A673 (cell line): Measurements from ENCODE around the gene GRM1. TPM values are rescaled to one million over a fixed set of nuclear protein-coding genes. Genes with fewer than 3 reads are reported as not detected.

Experiments
- BruUV-seq: library from RNA; stranded (reverse); fragments of 400-500 nt; replicated peaks from 2 replicates; lab custom pipeline; 2021; lab: Mats Ljungman, UMichigan
- CTCF ChIA-PET: fragments of 300-600 bp; sonication (Branson Sonifier 250); formaldehyde crosslinking; loops from one replicate; lab custom pipeline; 2022; ENCODE audit warnings: antibody characterized with exemption; lab: Charles Lee
- POLR2A ChIA-PET: fragments of 300-600 bp; sonication (Branson Sonifier 250); formaldehyde crosslinking; loops from one replicate; lab custom pipeline; 2022; ENCODE audit warnings: antibody characterized with exemption; ENCODE audit not compliant: low non-redundant PET; lab: Charles Lee
- DNase-seq: peaks from one replicate; pipeline ENCODE4 v3.0.0-alpha.2; 2015; ENCODE audit warnings: low spot score
- H3K27ac ChIP-seq: fragments of 200-600 bp; sonication (generic); 2 replicates; pipeline ENCODE4 v1.5.1; 2016; ENCODE audit warnings: mixed run types, low read depth, mild to moderate bottlenecking, mixed read lengths, antibody characterized with exemption, low read length; ENCODE audit not compliant: poor library complexity, severe bottlenecking
- H3K27me3 ChIP-seq: fragments of 200-600 bp; sonication (generic); replicated peaks from 2 replicates; pipeline ENCODE4 v1.6.1; 2017; ENCODE audit warnings: mixed run types, low read depth, mild to moderate bottlenecking, mixed read lengths, antibody characterized with exemption, low read length; ENCODE audit not compliant: insufficient read depth, poor library complexity
- H3K36me3 ChIP-seq: fragments of 200-600 bp; sonication (generic); 2 replicates; pipeline ENCODE4 v1.6.1; 2016; ENCODE audit warnings: mixed run types, mild to moderate bottlenecking, mixed read lengths, antibody characterized with exemption, low read length; ENCODE audit not compliant: insufficient read depth, poor library complexity, severe bottlenecking
- H3K4me1 ChIP-seq: fragments of 200-600 bp; sonication (generic); 2 replicates; pipeline ENCODE4 v1.6.1; 2017; ENCODE audit warnings: mixed run types, mild to moderate bottlenecking, mixed read lengths, antibody characterized with exemption, low read length; ENCODE audit not compliant: insufficient read depth, poor library complexity, severe bottlenecking
- H3K4me3 ChIP-seq: fragments of 200-600 bp; sonication (generic); 2 replicates; pipeline ENCODE4 v1.5.1; 2016; ENCODE audit warnings: low read depth, mixed run types, mild to moderate bottlenecking, mixed read lengths, low read length; ENCODE audit not compliant: poor library complexity, severe bottlenecking
- H3K9me3 ChIP-seq: fragments of 200-600 bp; sonication (generic); 2 replicates; pipeline ENCODE4 v1.6.1; 2016; ENCODE audit warnings: mixed run types, low read depth, mild to moderate bottlenecking, mixed read lengths, antibody characterized with exemption, low read length; ENCODE audit not compliant: poor library complexity, severe bottlenecking
- CTCF ChIP-seq: fragments of 300-800, 200-600 bp; sonication (generic); conservative IDR thresholded peaks from 2 replicates; pipeline ENCODE4 v1.5.1; 2017; ENCODE audit warnings: low read depth, mild to moderate bottlenecking, antibody characterized with exemption, low read length, moderate library complexity, mixed read lengths
- EZH2 ChIP-seq: fragments of 200-600 bp; sonication (generic); IDR thresholded peaks from 2 replicates; pipeline ENCODE4 v1.6.1; 2017; ENCODE audit warnings: borderline replicate concordance, low read depth, mild to moderate bottlenecking, mixed read lengths, antibody characterized with exemption, low read length; ENCODE audit not compliant: poor library complexity, severe bottlenecking
- intact Hi-C: fragments of 100-400 bp; cut with micrococcal nuclease; formaldehyde crosslinking; loops from one replicate; pipeline ENCODE4 v1.10.0; 2022; ENCODE audit not compliant: unreplicated experiment
- total RNA-seq: library from RNA; stranded (reverse); gene quantifications from 2 replicates; pipeline ENCODE4 v1.2.3, GENCODE V29; 2021

The GRM1 gene
- total RNA-seq, 1 experiment from 2014 or later, result 0.11 TPM

GRCh38 chr6:146347090-146347489 lies 318.2 kb downstream of the GRM1 start:
- no peak overlapping the region for H3K27ac ChIP-seq
- DNase-seq, result no peak
- intact Hi-C loops, result no loop called here
- no TSS peak for BruUV-seq
- ChIA-PET POLR2A (no interaction called here), CTCF (no interaction called here)
- no peaks in the 10 kb centered on the region for H3K27me3 ChIP-seq
- no peaks in the 10 kb centered on the region for H3K9me3 ChIP-seq
- H3K4me1 ChIP-seq, result no peaks in the 10 kb centered on the region
- H3K36me3 ChIP-seq, result no peaks in the 10 kb centered on the region
- no peak for TF ChIP-seq EZH2
- no peak for TF ChIP-seq CTCF
- H3K4me3 ChIP-seq, result no peak overlapping the region

GRCh38 chr6:146347690-146348089 lies 318.8 kb downstream of the GRM1 start:
- ChIA-PET CTCF (no interaction called here), POLR2A (no interaction called here)
- intact Hi-C loops, result no loop called here
- Histone ChIP-seq H3K36me3 (no peaks in the 10 kb centered on the region), H3K27ac (no peak overlapping the region), H3K4me3 (no peak overlapping the region), H3K4me1 (no peaks in the 10 kb centered on the region), H3K9me3 (no peaks in the 10 kb centered on the region), H3K27me3 (no peaks in the 10 kb centered on the region)
- DNase-seq, result no peak
- TF ChIP-seq EZH2 (no peak), CTCF (no peak)
- BruUV-seq, result no TSS peak

GRCh38 chr6:146351018-146351417 lies 322.2 kb downstream of the GRM1 start:
- Histone ChIP-seq H3K4me1 (no peaks in the 10 kb centered on the region), H3K27me3 (no peaks in the 10 kb centered on the region), H3K4me3 (no peak overlapping the region), H3K27ac (no peak overlapping the region), H3K36me3 (no peaks in the 10 kb centered on the region), H3K9me3 (no peaks in the 10 kb centered on the region)
- ChIA-PET CTCF (no interaction called here), POLR2A (no interaction called here)
- BruUV-seq, result no TSS peak
- intact Hi-C loops, result no loop called here
- TF ChIP-seq CTCF, result no peak
- TF ChIP-seq EZH2, result no peak
- no peak for DNase-seq
